Suprapubic skin (tissue), 4 donors: Measurements from ENCODE around the gene KCNG2. TPM values are rescaled to one million over a fixed set of nuclear protein-coding genes. Genes with fewer than 3 reads are reported as not detected.

ENCODE experiments used
- DNase-seq, 2 donors: peaks; one replicate each; pipeline ENCODE4 v3.0.0-alpha.2; 2019; ENCODE audit warnings: low spot score in 2 of 2
- H3K27ac ChIP-seq: fragments of 200-600 bp; sonication (generic); one replicate; pipeline ENCODE4 v1.5.1; 2019
- H3K27me3 ChIP-seq: fragments of 200-600 bp; sonication (generic); one replicate; pipeline ENCODE4 v1.5.1; 2019
- H3K36me3 ChIP-seq: fragments of 200-600 bp; sonication (generic); one replicate; pipeline ENCODE4 v1.5.1; 2019
- H3K4me1 ChIP-seq: fragments of 200-600 bp; sonication (generic); one replicate; pipeline ENCODE4 v1.5.1; 2019
- H3K4me3 ChIP-seq: fragments of 200-600 bp; sonication (generic); one replicate; pipeline ENCODE4 v1.5.1; 2019; ENCODE audit warnings: mild to moderate bottlenecking
- H3K9me3 ChIP-seq: fragments of 200-600 bp; sonication (generic); one replicate; pipeline ENCODE4 v1.5.1; 2019
- CTCF ChIP-seq, 2 donors: fragments of 200-600 bp in 1 of 2; fragments of 450-650 bp in 1 of 2; sonication (generic) in 1 of 2; IDR thresholded peaks; one replicate each; pipeline ENCODE4 v1.5.1; 2016 to 2019; ENCODE audit warnings: antibody characterized with exemption in 2 of 2, mild to moderate bottlenecking in 1 of 2, moderate library complexity in 1 of 2
- EP300 ChIP-seq: sonication (generic); formaldehyde crosslinking; IDR thresholded peaks from one replicate; pipeline ENCODE4 v1.6.1; 2017; ENCODE audit warnings: antibody characterized with exemption
- POLR2A ChIP-seq, 2 donors: fragments of 450-650 bp; IDR thresholded peaks; one replicate each; pipeline ENCODE4 v1.6.1; 2017; ENCODE audit warnings: antibody characterized with exemption in 2 of 2, mild to moderate bottlenecking in 2 of 2, moderate library complexity in 2 of 2
- POLR2AphosphoS5 ChIP-seq, 3 donors: sonication (generic); formaldehyde crosslinking; IDR thresholded peaks; one replicate each; pipeline ENCODE4 v1.6.1; 2017; ENCODE audit warnings: antibody characterized with exemption in 3 of 3
- WGBS: methylation state at CpG from one replicate; pipeline ENCODE4 v1.1.5; 2018; 5-methylcytosine and 5-hydroxymethylcytosine counted together
- total RNA-seq, 4 donors: library from RNA; depleted of rRNA; stranded (reverse); fragments of >200 nt; gene quantifications; one replicate each; pipeline ENCODE4 v1.1.0, GENCODE V29; 2016

The KCNG2 gene
- total RNA-seq, 4 donors from 2014 or later, result not detected

- WGBS, result 91% methylated on average over 21 of the region's 21 CpGs
- H3K36me3 ChIP-seq, result peaks cover 40% of the 10 kb centered on the region
- DNase-seq, result peak; percentile 40 to 77
Measured at GRCh38 chr18:79905389-79905911, 107.7 kb downstream of the KCNG2 start.

GRCh38 chr18:79905993-79906392 lies 108.3 kb downstream of the KCNG2 start:
- H3K4me3 ChIP-seq, result no peak overlapping the region
- H3K36me3 ChIP-seq, result peaks cover 41% of the 10 kb centered on the region
- TF ChIP-seq CTCF (IDR thresholded peaks at IDR 0.05), result no peak
- TF ChIP-seq POLR2A (IDR thresholded peaks at IDR 0.05), result no peak
- no peak for TF ChIP-seq POLR2AphosphoS5 (IDR thresholded peaks at IDR 0.05)
- no peaks in the 10 kb centered on the region for H3K27me3 ChIP-seq
- DNase-seq, result no peak
- peaks cover 4% of the 10 kb centered on the region for H3K9me3 ChIP-seq
- WGBS, result 72% methylated on average over 1 of the region's 1 CpG
- H3K4me1 ChIP-seq, result peaks cover 16% of the 10 kb centered on the region
- H3K27ac ChIP-seq, result no peak overlapping the region

More at GRCh38 chr18:79905389-79905911, 107.7 kb downstream of the KCNG2 start:
- H3K4me3 ChIP-seq, result no peak overlapping the region
- peaks cover 4% of the 10 kb centered on the region for H3K9me3 ChIP-seq
- H3K27ac ChIP-seq, result no peak overlapping the region
- TF ChIP-seq CTCF (IDR thresholded peaks at IDR 0.05), result no peak
- TF ChIP-seq EP300, result no peak
- TF ChIP-seq POLR2A (IDR thresholded peaks at IDR 0.05), result no peak
- no peak for TF ChIP-seq POLR2AphosphoS5 (IDR thresholded peaks at IDR 0.05)
- peaks cover 13% of the 10 kb centered on the region for H3K4me1 ChIP-seq
- no peaks in the 10 kb centered on the region for H3K27me3 ChIP-seq

- H3K4me3 ChIP-seq, result no peak overlapping the region
- H3K9me3 ChIP-seq, result peaks cover 4% of the 10 kb centered on the region
- H3K4me1 ChIP-seq, result peaks cover 23% of the 10 kb centered on the region
- H3K27me3 ChIP-seq, result no peaks in the 10 kb centered on the region
- H3K27ac ChIP-seq, result no peak overlapping the region
- peaks cover 45% of the 10 kb centered on the region for H3K36me3 ChIP-seq
- 96% methylated on average over 2 of the region's 2 CpGs for WGBS
- TF ChIP-seq EP300 (no peak), POLR2A (IDR thresholded peaks at IDR 0.05) (no peak), CTCF (IDR thresholded peaks at IDR 0.05) (no peak), POLR2AphosphoS5 (IDR thresholded peaks at IDR 0.05) (no peak)
- DNase-seq, result no peak
Measured at GRCh38 chr18:79906706-79907105, 109.0 kb downstream of the KCNG2 start.

GRCh38 chr18:79910563-79911343 lies 113.0 kb downstream of the KCNG2 start:
- Histone ChIP-seq H3K9me3 (no peaks in the 10 kb centered on the region), H3K27me3 (no peaks in the 10 kb centered on the region), H3K27ac (no peak overlapping the region), H3K4me3 (no peak overlapping the region), H3K4me1 (peaks cover 18% of the 10 kb centered on the region), H3K36me3 (peaks cover 32% of the 10 kb centered on the region)
- 77% methylated on average over 13 of the region's 16 CpGs for WGBS
- DNase-seq, result no peak
- TF ChIP-seq EP300 (no peak), POLR2A (IDR thresholded peaks at IDR 0.05) (no peak)

- peaks cover 18% of the 10 kb centered on the region for H3K4me1 ChIP-seq
- H3K27ac ChIP-seq, result peak overlapping the region; percentile 14
- no peak for TF ChIP-seq POLR2A (IDR thresholded peaks at IDR 0.05)
- TF ChIP-seq EP300, result no peak
- no peak for TF ChIP-seq CTCF (IDR thresholded peaks at IDR 0.05)
- no peak for TF ChIP-seq POLR2AphosphoS5 (IDR thresholded peaks at IDR 0.05)
- H3K27me3 ChIP-seq, result no peaks in the 10 kb centered on the region
- H3K36me3 ChIP-seq, result peaks cover 40% of the 10 kb centered on the region
- DNase-seq, result peak; percentile 63 to 76
- no peaks in the 10 kb centered on the region for H3K9me3 ChIP-seq
- H3K4me3 ChIP-seq, result no peak overlapping the region
- WGBS, result 78% methylated on average over 26 of the region's 29 CpGs
Measured at GRCh38 chr18:79911344-79912270, 113.9 kb downstream of the KCNG2 start.
